Stimulated activated CD8-positive, alpha-beta memory T cell treated with anti-CD3 and anti-CD28 coated beads, Interleukin-15, amount 100 ng/mL, for 4 hours (primary cell): ENCODE results near the gene SPPL2B.
"Not testable (repeated sequence)": the region's sequence is repeated elsewhere in the genome, so short reads cannot be mapped to it uniquely, and the experiment has no call there.

Experiments
- DNase-seq, 2 donors: peaks; one replicate each; pipeline ENCODE4 v3.0.0-alpha.2; 2020; ENCODE audit warnings: low read depth in 2 of 2

The SPPL2B gene

GRCh38 chr19:2381148-2381820 is 52.8 kb downstream of the SPPL2B start:
- DNase-seq: no peak

DNA sequence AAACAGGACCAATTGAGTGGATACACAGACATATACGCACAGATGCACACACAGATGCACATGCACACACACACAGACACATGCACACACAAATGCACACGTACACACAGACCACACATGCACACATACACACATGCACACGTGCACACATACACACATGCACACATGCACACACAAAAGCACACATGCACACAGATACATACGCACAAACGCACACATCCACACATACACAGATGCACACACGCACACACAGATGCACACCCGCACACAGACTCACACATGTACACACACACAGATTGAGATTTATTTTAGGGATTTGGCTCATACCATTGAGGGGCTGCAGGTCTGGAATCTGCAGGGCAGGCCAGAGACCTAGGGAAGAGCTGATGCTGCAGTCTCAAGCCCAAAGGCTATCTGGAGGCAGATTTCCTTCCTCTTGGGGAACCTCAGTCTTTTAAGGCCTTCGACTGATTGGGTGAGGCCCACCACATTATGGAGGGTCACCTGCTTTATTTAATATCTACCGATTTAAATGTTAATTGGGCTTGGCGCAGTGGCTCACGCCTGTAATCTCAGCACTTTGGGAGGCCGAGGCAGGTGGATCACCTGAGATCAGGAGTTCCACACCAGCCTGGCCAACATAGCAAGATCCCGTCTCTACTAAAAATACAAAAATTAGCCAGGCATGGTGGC is 54.2 kb downstream of the SPPL2B start:
- DNase-seq: no peak

DNA sequence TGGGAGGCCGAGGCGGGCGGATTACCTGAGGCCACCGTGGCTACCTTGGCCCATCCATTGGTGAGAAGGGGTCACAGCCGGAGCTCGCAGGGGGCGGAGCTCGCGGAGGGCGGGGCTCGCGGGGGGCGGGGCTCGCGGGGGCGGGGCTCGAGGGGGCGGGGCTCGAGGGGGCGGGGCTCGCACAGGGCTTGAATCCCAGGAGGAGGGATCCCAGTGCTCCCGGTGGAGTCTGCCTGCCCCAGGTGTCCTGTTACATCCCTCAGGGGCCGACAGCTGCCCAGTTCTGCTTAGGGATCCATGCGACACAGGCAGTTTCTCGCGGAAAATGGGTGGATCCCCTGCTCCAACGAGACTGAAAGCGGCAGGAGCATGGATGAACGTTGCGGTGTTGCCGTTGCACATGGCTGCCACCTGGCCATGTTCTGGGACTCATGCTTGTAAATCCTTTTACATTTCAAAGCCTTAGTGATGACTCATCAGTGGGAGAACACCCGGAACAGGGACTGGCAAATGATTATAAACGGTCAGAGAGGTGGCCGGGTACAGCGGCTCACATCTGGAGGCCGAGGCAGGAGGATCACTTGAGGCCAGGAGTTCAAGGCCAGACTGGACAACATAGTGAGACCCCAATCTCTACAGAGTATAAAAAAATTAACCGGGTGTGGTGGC is 56.7 kb downstream of the SPPL2B start:
- no peak for DNase-seq

- DNase-seq: no peak
These were observed 59.1 kb downstream of the SPPL2B start for GRCh38 chr19:2387367-2388288.

DNA sequence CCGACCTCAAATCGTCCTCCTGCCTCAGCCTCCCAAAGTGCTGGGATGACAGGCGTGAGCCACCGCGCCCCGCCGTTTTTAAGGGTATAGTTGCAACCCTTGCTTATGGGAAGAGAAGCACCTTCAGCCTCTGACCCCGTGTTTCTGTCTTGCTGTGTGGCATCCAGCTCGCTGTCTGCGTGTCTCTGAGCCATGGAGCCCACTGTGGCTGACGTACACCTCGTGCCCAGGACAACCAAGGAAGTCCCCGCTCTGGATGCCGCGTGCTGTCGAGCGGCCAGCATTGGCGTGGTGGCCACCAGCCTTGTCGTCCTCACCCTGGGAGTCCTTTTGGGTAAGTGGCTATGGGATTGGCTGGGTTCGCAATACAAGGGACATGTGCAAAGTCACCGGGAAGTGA is 61.1 kb downstream of the SPPL2B start:
- no peak for DNase-seq

GRCh38 chr19:2391118-2391725 is 62.7 kb downstream of the SPPL2B start:
- peak in 1 of 2 donors; percentile 6 for DNase-seq

DNA sequence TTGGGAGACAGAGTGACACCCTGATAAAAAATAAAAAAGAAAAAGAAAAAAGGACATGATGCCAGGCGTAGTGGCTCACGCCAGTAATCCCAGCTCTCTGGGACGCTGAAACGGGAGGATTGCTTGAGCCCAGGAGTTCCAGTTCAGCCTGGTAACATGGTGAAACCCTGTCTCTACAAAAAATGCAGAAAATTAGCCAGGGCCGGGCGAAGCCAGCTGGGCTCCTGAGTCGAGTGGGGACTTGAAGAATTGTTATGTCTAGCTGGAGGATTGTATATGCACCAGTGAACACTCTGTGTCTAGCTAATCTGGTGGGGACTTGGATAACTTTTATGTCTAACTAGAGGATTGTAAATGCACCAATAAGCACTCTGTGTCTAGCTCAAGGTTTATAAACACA is 63.9 kb downstream of the SPPL2B start:
- no peak for DNase-seq

DNA sequence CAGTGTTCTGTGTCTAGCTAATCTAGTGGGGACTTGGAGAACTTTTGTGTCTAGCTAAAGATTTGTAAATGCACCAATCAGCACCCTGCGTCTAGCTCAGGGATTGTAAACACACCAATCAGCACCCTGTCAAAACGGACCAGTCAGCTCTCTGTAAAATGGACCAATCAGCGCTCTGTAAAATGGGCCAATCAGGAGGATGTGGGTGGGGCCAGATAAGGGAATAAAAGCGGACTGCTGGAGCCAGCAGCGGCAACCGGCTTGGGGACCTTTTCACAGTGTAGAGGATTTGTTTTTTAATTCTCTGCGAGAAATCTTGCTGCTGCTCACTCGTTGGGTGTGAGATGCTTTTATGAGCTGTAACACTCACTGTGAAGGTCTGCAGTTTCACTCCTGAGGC is 64.4 kb downstream of the SPPL2B start:
- DNase-seq: not testable (repeated sequence)

GRCh38 chr19:2394054-2394441 is 65.6 kb downstream of the SPPL2B start:
- DNase-seq: no peak

- no peak for DNase-seq
These were observed 66.2 kb downstream of the SPPL2B start for GRCh38 chr19:2394442-2395292.

DNA sequence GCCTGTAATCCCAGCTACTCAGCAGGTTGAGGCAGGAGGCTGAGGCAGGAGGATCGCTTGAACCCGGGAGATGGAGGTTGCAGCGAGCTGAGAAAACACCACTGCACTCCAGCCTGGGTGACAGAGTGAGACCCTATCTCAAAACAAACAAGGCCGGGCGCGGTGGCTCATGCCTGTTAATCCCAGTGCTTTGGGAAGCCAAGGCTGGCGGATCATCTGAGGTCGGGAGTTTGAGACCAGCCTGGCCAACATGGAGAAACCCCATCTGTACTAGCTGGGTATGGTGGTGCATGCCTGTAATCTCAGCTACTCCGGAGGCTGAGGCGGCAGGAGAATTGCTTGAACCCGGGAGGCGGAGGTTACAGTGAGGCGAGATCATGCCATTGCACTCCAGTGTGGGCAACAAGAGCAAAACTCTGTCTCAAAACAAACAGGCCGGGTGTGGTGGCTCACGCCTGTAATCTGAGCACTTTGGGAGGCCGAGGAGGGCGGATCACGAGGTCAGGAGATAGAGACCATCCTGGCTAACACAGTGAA is 66.9 kb downstream of the SPPL2B start:
- DNase-seq: not testable (repeated sequence)

DNA sequence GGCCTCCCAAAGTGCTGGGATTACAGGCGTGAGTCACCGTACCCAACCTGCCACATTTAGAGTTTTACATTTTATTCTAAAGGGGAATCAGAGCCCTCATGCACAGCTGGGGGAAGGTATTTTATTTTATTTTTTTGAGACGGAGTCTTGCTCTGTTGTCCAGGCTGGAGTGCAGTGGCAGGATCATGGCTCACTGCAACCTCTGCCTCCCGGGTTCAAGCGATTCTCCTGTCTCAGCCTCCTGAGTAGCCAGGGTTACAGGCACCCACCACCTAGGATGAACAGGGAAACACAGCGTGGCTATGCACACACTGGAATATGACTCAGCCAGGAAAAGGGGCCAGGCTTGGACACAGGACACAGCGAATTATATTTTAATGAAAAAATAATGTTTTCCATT is 68.7 kb downstream of the SPPL2B start:
- not testable (repeated sequence) for DNase-seq

DNA sequence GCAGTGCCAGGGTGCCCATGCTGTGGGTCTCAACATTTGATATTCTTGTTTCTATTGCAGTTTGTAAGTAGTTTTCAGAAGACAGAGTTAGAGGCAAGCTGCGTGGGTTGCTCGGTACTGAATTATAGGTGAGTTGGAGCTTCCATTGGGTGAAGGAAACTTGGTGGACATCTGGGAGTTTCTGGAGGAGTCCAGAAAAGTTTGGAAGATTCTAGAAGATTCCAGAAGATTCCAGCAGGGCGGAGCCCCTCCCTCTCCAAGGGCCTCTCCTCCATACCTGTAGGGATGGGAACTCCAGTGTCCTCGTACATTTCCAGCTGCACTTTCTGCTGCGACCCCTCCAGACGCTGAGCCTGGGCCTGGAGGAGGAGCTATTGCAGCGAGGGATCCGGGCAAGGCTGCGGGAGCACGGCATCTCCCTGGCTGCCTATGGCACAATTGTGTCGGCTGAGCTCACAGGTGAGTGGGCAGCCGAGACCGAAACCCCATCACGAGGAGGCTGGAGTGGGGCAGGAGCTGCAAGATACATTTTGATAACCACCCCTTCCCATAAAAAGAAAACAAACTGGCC is 70.3 kb downstream of the SPPL2B start:
- no peak for DNase-seq

DNA sequence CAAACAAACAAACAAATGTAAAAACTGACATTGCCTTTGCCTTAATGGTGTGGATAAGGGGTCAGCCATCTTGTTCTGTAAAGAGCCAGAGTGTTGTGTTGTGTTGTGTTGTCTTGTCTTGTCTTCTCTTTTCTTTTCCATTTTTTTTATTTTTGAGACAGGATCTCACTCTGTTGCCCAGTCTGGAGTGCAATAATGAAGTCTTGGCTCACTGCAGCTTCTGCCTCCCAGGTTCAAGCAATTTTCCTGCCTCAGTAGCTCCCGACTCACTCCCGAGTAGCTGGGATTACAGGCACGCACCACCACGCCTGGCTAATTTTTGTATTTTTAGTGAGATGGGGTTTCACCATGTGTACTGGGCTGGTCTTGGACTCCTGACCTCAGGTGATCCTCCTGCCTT is 71.1 kb downstream of the SPPL2B start:
- no peak for DNase-seq
